Lower leg skin (tissue), 3 donors: ENCODE results near the gene CNTNAP5.

ENCODE experiments used
- CTCF ChIP-seq, 3 donors: fragments of 450-650 bp; IDR thresholded peaks; one replicate each; pipeline ENCODE4 v1.5.1; 2016; ENCODE audit warnings: antibody characterized with exemption in 3 of 3, mild to moderate bottlenecking in 3 of 3, moderate library complexity in 2 of 3
- POLR2A ChIP-seq, 2 donors: fragments of 450-650 bp; IDR thresholded peaks; one replicate each; pipeline ENCODE4 v1.6.1; 2016 to 2017; ENCODE audit warnings: antibody characterized with exemption in 2 of 2, mild to moderate bottlenecking in 1 of 2, moderate library complexity in 1 of 2

- no peak for TF ChIP-seq CTCF (IDR thresholded peaks at IDR 0.05)
- TF ChIP-seq POLR2A (IDR thresholded peaks at IDR 0.05) = no peak
These were observed 890.5 kb downstream of the CNTNAP5 start for GRCh38 chr2:124915567-124915966.
